Liver (tissue), 9 donors: Measurements from ENCODE around the gene WNK1. TPM values are rescaled to one million over a fixed set of nuclear protein-coding genes. Genes with fewer than 3 reads are reported as not detected.

Experiments
- DNase-seq: peaks from one replicate; pipeline ENCODE4 v3.0.0-alpha.2; 2017; ENCODE audit warnings: low spot score
- H3K27ac ChIP-seq, 2 donors: one replicate each; pipeline ENCODE4 v1.7.0; 2013; ENCODE audit warnings: inconsistent platforms in 2 of 2, low read length in 2 of 2, control low read depth in 1 of 2, low read depth in 1 of 2, mild to moderate bottlenecking in 1 of 2
- H3K27me3 ChIP-seq, 4 donors: one replicate each; pipeline versions ENCODE4 v1.6.1 to v1.7.0; 2013; ENCODE audit warnings: low read length in 3 of 4, inconsistent platforms in 1 of 4, mild to moderate bottlenecking in 1 of 4, moderate library complexity in 1 of 4; ENCODE audit not compliant: control insufficient read depth in 4 of 4, insufficient read depth in 4 of 4
- H3K36me3 ChIP-seq, 4 donors: one replicate each; pipeline versions ENCODE4 v1.6.1 to v1.7.0; 2013; ENCODE audit warnings: low read length in 3 of 4, mild to moderate bottlenecking in 3 of 4, low read depth in 1 of 4, moderate library complexity in 1 of 4; ENCODE audit not compliant: control insufficient read depth in 4 of 4, insufficient read depth in 3 of 4
- H3K4me1 ChIP-seq, 4 donors: one replicate each; pipeline versions ENCODE4 v1.6.1 to v1.7.0; 2013; ENCODE audit warnings: low read length in 3 of 4, mild to moderate bottlenecking in 3 of 4, moderate library complexity in 1 of 4; ENCODE audit not compliant: control insufficient read depth in 4 of 4, insufficient read depth in 4 of 4
- H3K4me3 ChIP-seq, 3 donors: one replicate each; pipeline versions ENCODE4 v1.6.1 to v1.7.0; 2013; ENCODE audit warnings: low read length in 3 of 3, control low read depth in 1 of 3, low read depth in 1 of 3, mild to moderate bottlenecking in 1 of 3
- H3K9ac ChIP-seq, 2 donors: one replicate each; pipeline ENCODE4 v1.7.0; 2013; ENCODE audit warnings: low read length in 2 of 2, mild to moderate bottlenecking in 2 of 2, moderate library complexity in 2 of 2, control low read depth in 1 of 2, low read depth in 1 of 2
- H3K9me3 ChIP-seq, 4 donors: one replicate each; pipeline versions ENCODE4 v1.6.1 to v1.7.0; 2013; ENCODE audit warnings: low read length in 3 of 4; ENCODE audit not compliant: control insufficient read depth in 4 of 4
- ATF3 ChIP-seq: IDR thresholded peaks from 2 replicates; pipeline ENCODE4 v1.6.1; 2016; ENCODE audit warnings: antibody characterized with exemption
- CTCF ChIP-seq: fragments of 150-350 bp; IDR thresholded peaks from 2 replicates; pipeline ENCODE4 v1.5.1; 2017; ENCODE audit warnings: improper control_type of control experiment, low read depth, low read length; ENCODE audit not compliant: missing input control
- GABPA ChIP-seq, 2 donors: IDR thresholded peaks in 1 of 2; conservative IDR thresholded peaks in 1 of 2; 2 replicates each; pipeline ENCODE4 v1.6.1; 2016; ENCODE audit warnings: antibody characterized with exemption in 2 of 2, mild to moderate bottlenecking in 1 of 2, moderate library complexity in 1 of 2
- HNF4A ChIP-seq, 2 donors: conservative IDR thresholded peaks; 2 replicates each; pipeline ENCODE4 v1.6.1; 2016; ENCODE audit warnings: antibody characterized with exemption in 2 of 2, mild to moderate bottlenecking in 2 of 2
- HNF4G ChIP-seq: IDR thresholded peaks from 2 replicates; pipeline ENCODE4 v1.6.1; 2016; ENCODE audit warnings: antibody characterized with exemption
- JUND ChIP-seq, 2 donors: IDR thresholded peaks; 2 replicates each; pipeline ENCODE4 v1.6.1; 2016; ENCODE audit warnings: antibody characterized with exemption in 2 of 2
- MAX ChIP-seq: IDR thresholded peaks from 2 replicates; pipeline ENCODE4 v1.6.1; 2016; ENCODE audit warnings: antibody characterized with exemption
- RAD21 ChIP-seq, 2 donors: IDR thresholded peaks; 2 replicates each; pipeline ENCODE4 v1.6.1; 2016; ENCODE audit warnings: antibody characterized with exemption in 2 of 2, mild to moderate bottlenecking in 2 of 2
- REST ChIP-seq: IDR thresholded peaks from 2 replicates; pipeline ENCODE4 v1.6.1; 2016; ENCODE audit warnings: antibody characterized with exemption, mild to moderate bottlenecking
- RXRA ChIP-seq, 2 donors: IDR thresholded peaks; 2 replicates each; pipeline ENCODE4 v1.6.1; 2017 to 2018; ENCODE audit warnings: antibody characterized with exemption in 2 of 2, mild to moderate bottlenecking in 1 of 2
- SP1 ChIP-seq: IDR thresholded peaks from 2 replicates; pipeline ENCODE4 v1.6.1; 2018; ENCODE audit warnings: antibody characterized with exemption, mild to moderate bottlenecking
- TAF1 ChIP-seq: conservative IDR thresholded peaks from 2 replicates; pipeline ENCODE4 v1.6.1; 2016; ENCODE audit warnings: antibody characterized with exemption, mild to moderate bottlenecking
- YY1 ChIP-seq: IDR thresholded peaks from 2 replicates; pipeline ENCODE4 v1.6.1; 2016; ENCODE audit warnings: antibody characterized with exemption, mild to moderate bottlenecking
- WGBS: extraction: QIAGEN DNeasy Blood & Tissue Kit; methylation state at CpG from one replicate; pipeline ENCODE4 v1.1.7; 2013; 5-methylcytosine and 5-hydroxymethylcytosine counted together
- polyA plus RNA-seq, 2 donors: library from polyadenylated mRNA; stranded (reverse) in 1 of 2; unstranded in 1 of 2; fragments of 200-250 nt in 1 of 2; fragments of >200 nt in 1 of 2; fragmentation: Nextera tagmentation in 1 of 2; extraction: Ambion mirVana in 1 of 2; gene quantifications; one replicate each; pipeline versions ENCODE4 v1.2.1 to v1.2.3, GENCODE V29; 2013 to 2015
- total RNA-seq, 2 donors: library from RNA; depleted of rRNA; stranded (reverse); fragments of >200 nt; gene quantifications; one replicate each; pipeline ENCODE4 v1.2.3, GENCODE V29; 2014
- TF ChIP-seq, protein P1 (sequence below): IDR thresholded peaks from 2 replicates; pipeline ENCODE4 v1.6.1; 2016; ENCODE audit warnings: antibody characterized with exemption
- donor health status: healthy.
- donor health status: healthy.
- donor health status: healthy.
- donor health status: healthy.
- donor health status: healthy.

WNK1 gene
- total and polyA plus RNA-seq, 4 donors = 22.4 to 299 (median 53.8) TPM

DNA sequence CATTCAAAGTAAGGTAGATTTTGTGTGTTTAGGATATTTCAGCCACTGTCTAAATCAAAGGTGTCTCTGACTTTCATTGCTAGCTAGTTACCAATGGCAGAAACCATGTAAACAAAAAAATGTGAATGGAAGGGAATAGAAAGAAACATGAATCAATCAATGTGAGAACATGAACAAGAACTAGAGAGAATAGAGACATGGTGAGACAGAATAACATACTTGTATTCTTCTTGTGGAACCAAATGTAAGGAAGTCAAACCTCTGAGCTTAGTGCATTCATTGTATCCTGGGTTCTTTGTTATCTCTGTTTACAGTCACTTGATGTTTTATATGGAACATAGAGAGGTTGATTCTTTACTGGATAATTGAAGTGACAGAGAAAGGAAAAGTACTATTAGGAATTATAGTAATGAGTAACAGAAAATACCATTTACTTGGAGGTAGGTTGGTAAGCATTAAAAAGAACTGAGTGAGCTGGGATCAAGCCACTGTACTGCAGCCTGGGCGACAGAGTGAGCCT lies 2.6 kb upstream of the WNK1 start:
- TF ChIP-seq YY1 = no peak
- TF ChIP-seq, protein P1, sequence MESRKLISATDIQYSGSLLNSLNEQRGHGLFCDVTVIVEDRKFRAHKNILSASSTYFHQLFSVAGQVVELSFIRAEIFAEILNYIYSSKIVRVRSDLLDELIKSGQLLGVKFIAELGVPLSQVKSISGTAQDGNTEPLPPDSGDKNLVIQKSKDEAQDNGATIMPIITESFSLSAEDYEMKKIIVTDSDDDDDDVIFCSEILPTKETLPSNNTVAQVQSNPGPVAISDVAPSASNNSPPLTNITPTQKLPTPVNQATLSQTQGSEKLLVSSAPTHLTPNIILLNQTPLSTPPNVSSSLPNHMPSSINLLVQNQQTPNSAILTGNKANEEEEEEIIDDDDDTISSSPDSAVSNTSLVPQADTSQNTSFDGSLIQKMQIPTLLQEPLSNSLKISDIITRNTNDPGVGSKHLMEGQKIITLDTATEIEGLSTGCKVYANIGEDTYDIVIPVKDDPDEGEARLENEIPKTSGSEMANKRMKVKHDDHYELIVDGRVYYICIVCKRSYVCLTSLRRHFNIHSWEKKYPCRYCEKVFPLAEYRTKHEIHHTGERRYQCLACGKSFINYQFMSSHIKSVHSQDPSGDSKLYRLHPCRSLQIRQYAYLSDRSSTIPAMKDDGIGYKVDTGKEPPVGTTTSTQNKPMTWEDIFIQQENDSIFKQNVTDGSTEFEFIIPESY = no peak
- no peak for TF ChIP-seq JUND (IDR thresholded peaks at IDR 0.05)
- no peak for TF ChIP-seq GABPA (IDR thresholded peaks at IDR 0.05 in 1 of 2, conservative IDR thresholded peaks at IDR 0.05 in 1 of 2)
- TF ChIP-seq RXRA (IDR thresholded peaks at IDR 0.05) = no peak
- TF ChIP-seq HNF4G = no peak
- no peak for TF ChIP-seq RAD21 (IDR thresholded peaks at IDR 0.05)
- no peak for TF ChIP-seq ATF3
- TF ChIP-seq CTCF = no peak
- no peak for TF ChIP-seq SP1
- no peak for TF ChIP-seq REST
- TF ChIP-seq HNF4A (conservative IDR thresholded peaks at IDR 0.05) = no peak
- no peak for TF ChIP-seq MAX
- no peak for TF ChIP-seq TAF1
- no peak overlapping the region for H3K9ac ChIP-seq

More for the DNA sequence above, 2.6 kb upstream of the WNK1 start:
- Histone ChIP-seq H3K36me3 (no peaks in the 10 kb centered on the region), H3K4me3 (no peak overlapping the region), H3K9me3 (no peaks in the 10 kb centered on the region), H3K4me1 (peaks cover 0 to 24% (median 12%) of the 10 kb centered on the region in 4 donors), H3K27me3 (no peaks in the 10 kb centered on the region), H3K27ac (no peak overlapping the region)
- no peak for DNase-seq
- WGBS = 92% methylated on average over 1 of the region's 1 CpG
